GM21528 (cell line): Measurements from ENCODE around the gene BBC3.

ENCODE experiments used
- ATAC-seq: cut with Tn5 transposase; IDR thresholded peaks from one replicate; pipeline ENCODE4 v1.9.1; 2021; ENCODE audit warnings: mild to moderate bottlenecking, moderate library complexity; ENCODE audit not compliant: unreplicated experiment, low FRiP score

Gene BBC3

GRCh38 chr19:47203254-47203653 is 27.7 kb downstream of the BBC3 start:
- no peak for ATAC-seq

GRCh38 chr19:47200530-47200929 is 30.5 kb downstream of the BBC3 start:
- ATAC-seq: no peak

GRCh38 chr19:47197141-47197540 is 33.9 kb downstream of the BBC3 start:
- no peak for ATAC-seq

GRCh38 chr19:47195434-47195833 is 35.6 kb downstream of the BBC3 start:
- ATAC-seq: no peak

GRCh38 chr19:47190167-47190727 is 40.8 kb downstream of the BBC3 start:
- ATAC-seq: no peak

GRCh38 chr19:47188507-47189033 is 42.4 kb downstream of the BBC3 start:
- no peak for ATAC-seq

- ATAC-seq: no peak
Measured at GRCh38 chr19:47187797-47188196, 43.2 kb downstream of the BBC3 start.

GRCh38 chr19:47187335-47187655 is 43.7 kb downstream of the BBC3 start:
- ATAC-seq: no peak

GRCh38 chr19:47186446-47187334 is 44.3 kb downstream of the BBC3 start:
- ATAC-seq: peak; percentile 86

- no peak for ATAC-seq
Measured at GRCh38 chr19:47183601-47184000, 47.4 kb downstream of the BBC3 start.

GRCh38 chr19:47179653-47180310 is 51.2 kb downstream of the BBC3 start:
- ATAC-seq: no peak

GRCh38 chr19:47176627-47177090 is 54.3 kb downstream of the BBC3 start:
- ATAC-seq: no peak

GRCh38 chr19:47176071-47176626 is 54.9 kb downstream of the BBC3 start:
- ATAC-seq: no peak

- no peak for ATAC-seq
Measured at GRCh38 chr19:47172666-47173455, 58.1 kb downstream of the BBC3 start.
